Upper lobe of right lung (tissue), 1 donor: ENCODE data around the gene DPP9. TPM values are rescaled to one million over a fixed set of nuclear protein-coding genes. Genes with fewer than 3 reads are reported as not detected.
A peak's percentile ranks its signal among the peaks of the same experiment; 100 is the strongest.

Source experiments
- ATAC-seq: fragments of 200-7000 bp; cut with Tn5 transposase; one replicate; pipeline ENCODE4 v1.9.1; 2020; ENCODE audit warnings: mild to moderate bottlenecking, moderate library complexity
- DNase-seq: peaks from one replicate; pipeline ENCODE4 v3.0.0-alpha.2; 2020
- H3K27ac ChIP-seq: fragments of 200-600 bp; one replicate; pipeline ENCODE4 v1.8.0; 2022
- H3K27me3 ChIP-seq: fragments of 200-600 bp; one replicate; pipeline ENCODE4 v1.8.0; 2022; ENCODE audit warnings: mild to moderate bottlenecking
- H3K36me3 ChIP-seq: fragments of 200-600 bp; one replicate; pipeline ENCODE4 v1.8.0; 2022
- H3K4me1 ChIP-seq: fragments of 200-600 bp; one replicate; pipeline ENCODE4 v1.8.0; 2022
- H3K4me3 ChIP-seq: fragments of 200-600 bp; one replicate; pipeline ENCODE4 v1.8.0; 2022; ENCODE audit warnings: mild to moderate bottlenecking
- H3K9me3 ChIP-seq: fragments of 200-600 bp; one replicate; pipeline ENCODE4 v1.8.0; 2022
- CTCF ChIP-seq: fragments of 200-600 bp; IDR thresholded peaks from one replicate; pipeline ENCODE4 v1.8.0; 2022; ENCODE audit warnings: antibody characterized with exemption
- intact Hi-C: fragments of 100-400 bp; cut with DNase I; formaldehyde crosslinking; loops from one replicate; pipeline ENCODE4 v1.11.0; 2022
- total RNA-seq: library from RNA; stranded (reverse); fragmentation: NEBNext Ultra II Directional; extraction: Animal tissue kit (Norgen Biotek cat#: 25700); gene quantifications from one replicate; pipeline ENCODE4 v1.2.1, GENCODE V29; 2021
- donor health status: DM: no; HTN: yes; CAD: no; lungs with severe emphysema.

Gene DPP9
- total RNA-seq, 1 donor from 2014 or later, result 75.8 TPM

- intact Hi-C loops, result no loop called here
- Histone ChIP-seq H3K4me1 (no peaks in the 10 kb centered on the region), H3K27me3 (no peaks in the 10 kb centered on the region), H3K36me3 (no peaks in the 10 kb centered on the region), H3K27ac (no peak overlapping the region), H3K4me3 (no peak overlapping the region), H3K9me3 (no peaks in the 10 kb centered on the region)
- DNase-seq (no peak), ATAC-seq (peak; percentile 84)
- TF ChIP-seq CTCF, result no peak
Observed at GRCh38 chr19:4744451-4745174, 21.0 kb upstream of the DPP9 start.

GRCh38 chr19:4742723-4743646 lies 19.3 kb upstream of the DPP9 start:
- H3K9me3 ChIP-seq, result no peaks in the 10 kb centered on the region
- no peak overlapping the region for H3K4me3 ChIP-seq
- no peaks in the 10 kb centered on the region for H3K27me3 ChIP-seq
- no peaks in the 10 kb centered on the region for H3K36me3 ChIP-seq
- no peak overlapping the region for H3K27ac ChIP-seq
- DNase-seq, result no peak
- no peak for TF ChIP-seq CTCF
- intact Hi-C loops, result no loop called here
- peak; percentile 9 for ATAC-seq
- H3K4me1 ChIP-seq, result no peaks in the 10 kb centered on the region

DNA sequence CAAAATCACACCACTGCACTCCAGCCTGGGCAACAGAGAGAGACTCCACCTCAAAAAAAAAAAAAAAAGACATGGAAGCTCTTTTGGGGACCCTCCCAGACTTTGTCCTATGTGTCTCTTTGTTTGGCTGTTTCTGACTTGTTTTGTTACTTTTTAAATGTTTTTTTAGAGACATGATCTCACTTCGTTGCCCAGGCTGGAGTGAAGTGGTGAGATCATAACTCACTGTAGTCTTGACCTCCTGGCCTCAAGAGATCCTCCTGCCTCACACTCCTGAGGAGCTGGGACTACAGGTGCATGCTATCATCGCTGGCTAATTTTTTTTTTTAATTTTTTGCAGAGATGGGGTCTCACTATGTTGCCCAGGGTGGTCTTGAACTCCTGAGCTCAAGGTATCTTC lies 16.4 kb upstream of the DPP9 start:
- no peak for TF ChIP-seq CTCF
- no peak for DNase-seq
- H3K27ac ChIP-seq, result no peak overlapping the region
- H3K4me3 ChIP-seq, result no peak overlapping the region
- intact Hi-C loops, result no loop called here
- H3K36me3 ChIP-seq, result no peaks in the 10 kb centered on the region
- no peaks in the 10 kb centered on the region for H3K4me1 ChIP-seq
- ATAC-seq, result no peak
- H3K27me3 ChIP-seq, result peaks cover 6% of the 10 kb centered on the region
- H3K9me3 ChIP-seq, result no peaks in the 10 kb centered on the region

DNA sequence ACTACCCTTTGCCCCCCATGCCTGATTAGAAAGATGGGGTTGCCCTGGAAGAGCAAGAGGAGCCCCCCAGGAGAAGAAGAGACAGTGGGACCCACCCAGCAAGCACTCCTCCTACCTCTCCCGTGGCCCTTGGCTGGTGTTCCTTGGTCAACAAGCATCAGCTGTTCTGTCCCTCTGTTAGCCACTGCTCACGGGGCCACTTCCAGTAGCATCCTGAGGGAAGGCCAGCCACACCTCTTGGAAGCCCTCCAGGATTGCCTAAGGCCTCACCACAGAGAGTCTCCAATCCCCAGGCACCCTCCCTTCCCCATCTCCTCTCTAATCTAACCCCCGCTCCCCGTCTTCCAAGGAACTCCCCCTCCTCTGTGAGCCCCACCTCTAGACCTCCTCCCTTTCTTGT lies 15.1 kb upstream of the DPP9 start:
- no peak overlapping the region for H3K4me3 ChIP-seq
- no peak overlapping the region for H3K27ac ChIP-seq
- H3K27me3 ChIP-seq, result peaks cover 6% of the 10 kb centered on the region
- H3K36me3 ChIP-seq, result no peaks in the 10 kb centered on the region
- intact Hi-C loops, result no loop called here
- no peak for DNase-seq
- no peak for ATAC-seq
- H3K9me3 ChIP-seq, result no peaks in the 10 kb centered on the region
- no peak for TF ChIP-seq CTCF
- no peaks in the 10 kb centered on the region for H3K4me1 ChIP-seq

GRCh38 chr19:4737955-4738600 lies 14.4 kb upstream of the DPP9 start:
- Histone ChIP-seq H3K27ac (no peak overlapping the region), H3K36me3 (no peaks in the 10 kb centered on the region), H3K9me3 (no peaks in the 10 kb centered on the region), H3K4me1 (no peaks in the 10 kb centered on the region), H3K27me3 (peaks cover 6% of the 10 kb centered on the region), H3K4me3 (no peak overlapping the region)
- intact Hi-C loops, result no loop called here
- TF ChIP-seq CTCF, result no peak
- ATAC-seq (no peak), DNase-seq (no peak)
